Astrocyte (in vitro differentiated cells and primary cell): ENCODE measurements around the gene CTIF.

Source experiments
- CTCF ChIP-seq: IDR thresholded peaks from 2 replicates; pipeline ENCODE4 v1.5.1; 2011; ENCODE audit warnings: low read depth, mild to moderate bottlenecking, inconsistent platforms, low read length, moderate library complexity; ENCODE audit not compliant: insufficient read depth
- EZH2 ChIP-seq: IDR thresholded peaks from 2 replicates; pipeline ENCODE4 v1.6.1; 2012; ENCODE audit warnings: mild to moderate bottlenecking, low read length, inconsistent platforms; ENCODE audit not compliant: insufficient read depth

DNA sequence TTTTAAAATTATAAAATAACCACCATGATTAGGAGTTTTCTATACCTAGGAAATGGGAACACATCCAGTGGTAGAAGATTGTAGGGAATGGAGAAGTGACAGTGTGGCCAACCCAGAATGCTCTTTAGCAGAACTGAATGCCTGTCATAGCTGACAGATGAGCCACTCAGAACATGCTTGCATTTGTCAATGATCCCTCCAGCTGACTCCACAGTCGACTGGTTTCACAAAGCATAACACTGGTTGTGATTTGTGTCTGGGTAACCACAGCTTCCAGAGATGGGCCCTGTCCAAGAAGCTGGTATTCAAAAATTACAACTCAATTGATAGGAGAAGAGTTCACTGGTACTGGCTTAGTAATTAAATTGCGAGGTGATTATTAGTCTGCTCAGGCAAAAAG is 9.0 kb upstream of the CTIF start:
- TF ChIP-seq CTCF (no peak), EZH2 (no peak)
